NOMO-1 treated with dmso at 0.1 percent for 144 hours (cell line): ENCODE results near the gene DPH2.
A peak's percentile ranks its signal among the peaks of the same experiment; 100 is the strongest.

Source experiments
- DNase-seq: peaks from one replicate; lab custom pipeline; 2025; ENCODE audit not compliant: unreplicated experiment; lab: John Stamatoyannopoulos, UW

The DPH2 gene, protein sequence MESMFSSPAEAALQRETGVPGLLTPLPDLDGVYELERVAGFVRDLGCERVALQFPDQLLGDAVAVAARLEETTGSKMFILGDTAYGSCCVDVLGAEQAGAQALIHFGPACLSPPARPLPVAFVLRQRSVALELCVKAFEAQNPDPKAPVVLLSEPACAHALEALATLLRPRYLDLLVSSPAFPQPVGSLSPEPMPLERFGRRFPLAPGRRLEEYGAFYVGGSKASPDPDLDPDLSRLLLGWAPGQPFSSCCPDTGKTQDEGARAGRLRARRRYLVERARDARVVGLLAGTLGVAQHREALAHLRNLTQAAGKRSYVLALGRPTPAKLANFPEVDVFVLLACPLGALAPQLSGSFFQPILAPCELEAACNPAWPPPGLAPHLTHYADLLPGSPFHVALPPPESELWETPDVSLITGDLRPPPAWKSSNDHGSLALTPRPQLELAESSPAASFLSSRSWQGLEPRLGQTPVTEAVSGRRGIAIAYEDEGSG

GRCh38 chr1:43969746-43970466, at the start of gene DPH2:
Gene DPH2 (plus strand): TSS chr1:43970010. CDS start chr1:43970176, 166 bp downstream.
- DNase-seq: peak; percentile 97

GRCh38 chr1:43921022-43921421, 48.8 kb upstream of the DPH2 start:
- DNase-seq: no peak

GRCh38 chr1:43924516-43924915, 45.3 kb upstream of the DPH2 start:
- no peak for DNase-seq

GRCh38 chr1:43925846-43926245, 44.0 kb upstream of the DPH2 start:
- no peak for DNase-seq

DNA sequence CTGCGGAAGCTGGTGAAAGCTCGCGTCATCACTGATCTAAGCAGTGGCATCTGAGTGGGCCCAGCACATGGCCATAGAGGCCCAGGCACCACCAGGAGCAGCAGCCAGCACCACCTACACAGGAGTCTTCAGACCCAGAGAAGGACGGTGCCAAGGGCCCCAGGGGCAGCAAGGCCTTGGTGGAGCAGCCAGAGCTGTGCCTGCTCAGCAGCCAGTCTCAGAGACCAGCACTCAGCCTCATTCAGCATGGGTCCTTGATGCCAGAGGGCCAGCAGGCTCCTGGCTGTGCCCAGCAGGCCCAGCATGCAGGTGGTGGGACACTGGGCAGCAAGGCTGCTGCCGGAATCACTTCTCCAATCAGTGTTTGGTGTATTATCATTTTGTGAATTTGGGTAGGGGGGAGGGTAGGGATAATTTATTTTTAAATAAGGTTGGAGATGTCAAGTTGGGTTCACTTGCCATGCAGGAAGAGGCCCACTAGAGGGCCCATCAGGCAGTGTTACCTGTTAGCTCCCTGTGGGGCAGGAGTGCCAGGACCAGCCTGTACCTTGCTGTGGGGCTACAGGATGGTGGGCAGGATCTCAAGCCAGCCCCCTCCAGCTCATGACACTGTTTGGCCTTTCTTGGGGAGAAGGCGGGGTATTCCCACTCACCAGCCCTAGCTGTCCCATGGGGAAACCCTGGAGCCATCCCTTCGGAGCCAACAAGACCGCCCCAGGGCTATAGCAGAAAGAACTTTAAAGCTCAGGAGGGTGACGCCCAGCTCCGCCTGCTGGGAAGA, 39.5 kb upstream of the DPH2 start:
- DNase-seq: no peak

- no peak for DNase-seq
Observed at GRCh38 chr1:43930949-43931275, 38.9 kb upstream of the DPH2 start.

DNA sequence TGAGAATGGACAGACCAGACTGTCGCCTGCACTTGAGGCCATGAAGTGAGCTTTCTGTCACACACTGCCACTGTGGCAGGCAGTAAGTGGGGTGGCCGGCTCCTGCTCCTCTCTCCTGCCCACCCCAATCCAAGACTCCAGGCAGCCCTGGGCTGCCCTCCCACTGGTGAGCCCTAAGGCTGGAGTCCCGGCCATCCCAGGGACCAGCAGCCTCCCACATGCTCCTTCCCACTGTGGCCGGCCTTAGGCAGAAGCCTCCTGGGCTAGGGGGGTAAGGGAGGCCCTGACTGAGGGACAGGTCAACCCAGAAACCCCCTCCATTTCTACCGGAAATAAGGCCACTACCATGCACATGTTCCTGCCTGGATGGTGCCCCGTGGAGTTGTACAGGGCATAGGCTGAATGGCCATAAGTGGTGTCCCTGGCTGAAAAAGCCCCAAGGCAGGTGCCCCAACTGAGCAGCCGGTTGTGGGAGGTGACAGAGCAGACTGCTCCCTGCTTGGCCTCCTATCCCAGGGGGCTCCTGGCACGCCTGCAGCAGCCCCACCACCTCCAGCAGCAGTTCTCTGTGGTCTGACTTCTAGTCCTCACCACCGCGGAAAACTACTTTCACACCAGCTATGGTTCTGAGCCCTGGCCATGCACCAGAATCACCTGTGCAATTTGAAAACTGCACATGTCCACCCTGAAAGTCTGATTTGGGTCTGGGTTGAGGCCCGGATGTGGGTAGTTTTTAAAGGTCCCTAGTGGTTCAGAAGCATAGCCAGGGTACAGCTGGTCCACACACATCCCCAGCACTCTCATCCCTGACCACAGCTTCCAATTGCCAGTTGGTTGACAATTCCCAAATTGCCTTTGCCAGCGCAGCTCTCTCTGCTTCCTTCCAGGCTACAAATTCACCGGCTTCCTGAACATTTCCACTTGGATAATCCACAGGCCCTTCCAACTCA, 37.8 kb upstream of the DPH2 start:
- DNase-seq: no peak

GRCh38 chr1:43932786-43933385, 36.9 kb upstream of the DPH2 start:
- DNase-seq: no peak

- DNase-seq: no peak
Observed at GRCh38 chr1:43933386-43934100, 36.3 kb upstream of the DPH2 start, which contains the start of gene ARTN. Gene ARTN (plus strand): TSS chr1:43933801. CDS start chr1:43935657, 1,856 bp downstream.

- DNase-seq: peak; percentile 35
Observed at GRCh38 chr1:43934101-43934985, 35.5 kb upstream of the DPH2 start.

GRCh38 chr1:43934986-43935324, 34.9 kb upstream of the DPH2 start:
- no peak for DNase-seq

DNA sequence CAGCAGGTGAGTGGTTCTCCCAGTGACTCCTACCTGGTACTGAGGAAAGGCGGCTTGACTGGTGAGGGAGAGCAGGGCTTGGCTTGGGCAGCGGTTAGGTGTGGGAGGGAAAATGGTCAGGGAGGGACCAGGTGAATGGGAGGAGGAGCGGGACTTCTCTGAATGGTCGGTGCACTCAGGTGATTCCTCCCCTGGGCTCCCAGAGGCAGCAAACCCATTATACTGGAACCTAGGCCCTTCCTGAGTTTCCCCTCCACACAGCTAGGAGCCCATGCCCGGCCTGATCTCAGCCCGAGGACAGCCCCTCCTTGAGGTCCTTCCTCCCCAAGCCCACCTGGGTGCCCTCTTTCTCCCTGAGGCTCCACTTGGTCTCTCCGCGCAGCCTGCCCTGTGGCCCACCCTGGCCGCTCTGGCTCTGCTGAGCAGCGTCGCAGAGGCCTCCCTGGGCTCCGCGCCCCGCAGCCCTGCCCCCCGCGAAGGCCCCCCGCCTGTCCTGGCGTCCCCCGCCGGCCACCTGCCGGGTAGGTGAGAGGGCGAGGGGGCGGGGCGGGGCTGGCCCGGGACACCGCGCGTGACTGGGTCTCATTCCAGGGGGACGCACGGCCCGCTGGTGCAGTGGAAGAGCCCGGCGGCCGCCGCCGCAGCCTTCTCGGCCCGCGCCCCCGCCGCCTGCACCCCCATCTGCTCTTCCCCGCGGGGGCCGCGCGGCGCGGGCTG, 33.9 kb upstream of the DPH2 start:
- DNase-seq: no peak

DNA sequence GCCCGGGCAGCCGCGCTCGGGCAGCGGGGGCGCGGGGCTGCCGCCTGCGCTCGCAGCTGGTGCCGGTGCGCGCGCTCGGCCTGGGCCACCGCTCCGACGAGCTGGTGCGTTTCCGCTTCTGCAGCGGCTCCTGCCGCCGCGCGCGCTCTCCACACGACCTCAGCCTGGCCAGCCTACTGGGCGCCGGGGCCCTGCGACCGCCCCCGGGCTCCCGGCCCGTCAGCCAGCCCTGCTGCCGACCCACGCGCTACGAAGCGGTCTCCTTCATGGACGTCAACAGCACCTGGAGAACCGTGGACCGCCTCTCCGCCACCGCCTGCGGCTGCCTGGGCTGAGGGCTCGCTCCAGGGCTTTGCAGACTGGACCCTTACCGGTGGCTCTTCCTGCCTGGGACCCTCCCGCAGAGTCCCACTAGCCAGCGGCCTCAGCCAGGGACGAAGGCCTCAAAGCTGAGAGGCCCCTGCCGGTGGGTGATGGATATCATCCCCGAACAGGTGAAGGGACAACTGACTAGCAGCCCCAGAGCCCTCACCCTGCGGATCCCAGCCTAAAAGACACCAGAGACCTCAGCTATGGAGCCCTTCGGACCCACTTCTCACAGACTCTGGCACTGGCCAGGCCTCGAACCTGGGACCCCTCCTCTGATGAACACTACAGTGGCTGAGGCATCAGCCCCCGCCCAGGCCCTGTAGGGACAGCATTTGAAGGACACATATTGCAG, 33.2 kb upstream of the DPH2 start:
- no peak for DNase-seq

GRCh38 chr1:43937179-43937865, 32.5 kb upstream of the DPH2 start:
- DNase-seq: no peak

DNA sequence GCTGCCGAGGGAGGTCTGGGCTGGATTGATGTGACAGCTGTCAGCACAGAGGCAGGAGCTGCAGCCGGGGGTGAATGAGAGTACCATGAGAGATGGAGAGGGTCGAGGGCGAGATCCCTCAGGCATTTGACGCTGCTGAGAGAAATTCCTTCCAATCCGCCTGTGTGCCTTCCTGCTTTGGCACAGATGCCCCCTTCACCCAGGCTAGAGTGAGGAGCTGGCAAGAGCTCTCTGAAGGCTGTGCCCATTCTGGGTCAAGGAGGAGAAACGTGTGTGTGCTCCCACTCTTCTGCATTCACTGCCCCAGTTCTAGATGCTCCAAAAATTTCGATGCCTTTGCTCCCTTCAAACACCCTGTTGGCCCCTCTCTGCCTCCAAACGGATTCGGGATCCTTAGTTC, 31.4 kb upstream of the DPH2 start:
- no peak for DNase-seq

- DNase-seq: no peak
Observed at GRCh38 chr1:43938892-43939587, 30.8 kb upstream of the DPH2 start.
